Hematopoietic multipotent progenitor cell treated with erythropoietin and hydrocortisone succinate and interleukin-3 and kit ligand, for 4 days (in vitro differentiated cells): ENCODE results near the gene MRPL16.
"Not testable (repeated sequence)": the region's sequence is repeated elsewhere in the genome, so short reads cannot be mapped to it uniquely, and the experiment has no call there.

ENCODE experiments used
- DNase-seq: peaks from one replicate; pipeline ENCODE4 v3.0.0-alpha.2; 2015

MRPL16 gene

DNA sequence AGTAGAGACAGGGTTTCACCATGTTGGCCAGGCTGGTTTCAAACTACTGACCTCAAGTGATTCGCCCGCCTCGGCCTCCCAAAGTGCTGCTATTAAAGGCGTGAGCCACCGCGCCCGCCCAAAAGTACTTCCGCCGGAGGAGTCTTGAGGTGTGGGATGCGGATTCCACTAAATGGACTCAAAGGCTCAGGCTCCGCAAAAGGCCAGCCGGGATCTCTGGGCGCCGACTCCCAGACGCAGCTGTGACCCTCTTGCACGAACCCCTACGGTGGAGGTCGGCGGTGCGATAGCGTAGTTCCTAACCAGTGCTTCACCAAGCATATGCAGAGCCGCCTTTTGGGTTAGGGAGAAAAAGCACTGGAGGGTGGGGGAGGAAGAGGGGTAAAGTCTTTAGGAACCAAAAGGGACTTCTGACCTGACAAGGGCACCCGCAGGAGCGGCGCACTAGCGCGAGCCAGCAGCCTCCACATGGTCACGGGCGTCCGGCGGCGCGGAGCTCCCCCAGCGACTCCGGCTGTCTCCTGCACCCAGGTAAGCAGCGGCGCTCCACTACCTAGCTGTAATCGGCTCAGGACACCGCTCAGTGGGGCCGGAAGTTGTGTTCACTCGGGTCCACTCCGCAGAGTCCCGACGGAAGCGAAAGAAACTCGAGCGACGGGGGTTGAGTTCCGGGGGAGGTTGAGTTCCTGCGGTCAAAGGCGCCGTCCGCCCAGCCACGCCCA, at the start of gene MRPL16:
MRPL16 (minus strand) TSS at position 590 of the 722 bp plus-strand sequence; CDS start at position 470, 120 bp downstream.
- peak; percentile 96 for DNase-seq

DNA sequence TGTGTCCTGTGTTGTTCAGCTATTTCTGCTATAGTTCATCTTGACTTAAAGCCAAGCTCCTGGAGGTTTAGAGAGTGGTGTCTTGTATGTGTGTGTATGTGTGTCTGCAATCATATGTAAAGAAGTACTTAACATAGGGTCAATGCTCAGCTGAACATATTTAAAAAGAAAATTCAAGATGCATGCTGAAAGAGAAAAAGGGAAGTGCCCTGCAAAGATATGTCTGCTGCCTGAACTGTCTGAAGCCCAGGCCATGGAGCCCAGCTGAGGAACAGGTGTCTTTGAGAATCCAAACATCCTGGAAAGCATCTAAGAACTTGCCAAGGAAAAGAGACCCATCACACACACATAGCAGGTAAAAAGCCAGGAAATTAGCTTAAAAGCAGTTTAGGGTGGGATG, 49.1 kb upstream of the MRPL16 start:
- DNase-seq: peak; percentile 44

DNA sequence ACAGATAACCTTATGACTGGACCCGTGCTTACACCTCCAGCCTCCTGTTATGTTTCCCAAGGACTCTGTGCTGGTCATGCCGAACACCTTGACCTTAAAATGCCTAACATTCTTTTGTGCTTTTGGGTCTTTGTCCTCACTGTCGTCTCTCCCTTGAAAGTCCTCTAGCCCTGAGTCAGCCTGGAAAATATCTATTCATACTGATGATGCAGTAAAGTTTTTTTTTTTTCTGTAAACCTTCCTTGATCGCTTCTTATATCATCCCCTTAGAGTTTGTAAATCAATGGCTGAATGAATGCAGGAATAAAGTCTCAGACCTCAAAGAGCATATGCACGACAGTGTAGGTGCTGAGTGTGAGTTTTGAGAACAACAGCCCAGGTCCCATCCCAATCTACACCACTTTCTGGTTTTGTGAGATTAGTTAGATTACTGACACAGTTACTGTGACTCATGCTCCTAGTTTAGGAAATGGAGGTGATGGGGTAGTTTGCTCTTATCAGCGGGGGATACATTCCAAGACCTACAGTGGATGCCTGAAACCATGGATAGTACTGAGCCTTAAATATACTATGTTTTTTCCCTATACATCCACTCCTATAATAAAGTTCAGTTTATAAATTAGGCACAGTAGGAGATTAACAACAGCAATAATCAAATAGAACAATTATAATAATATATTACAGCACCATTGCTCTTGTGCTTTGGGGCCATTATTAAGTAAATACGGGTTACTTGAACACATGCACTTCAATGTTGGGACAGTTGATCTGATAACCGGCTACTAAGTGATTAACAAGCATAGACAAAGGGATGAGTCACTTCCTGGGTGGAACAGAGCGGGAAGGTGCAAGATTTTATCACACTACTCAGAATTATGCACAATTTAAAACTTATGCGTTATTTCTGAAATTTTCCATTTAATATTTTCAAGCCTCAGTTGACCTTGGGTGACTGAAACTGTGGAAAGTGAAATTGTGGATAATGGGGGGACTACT, 47.2 kb upstream of the MRPL16 start:
- peak; percentile 70 for DNase-seq

DNA sequence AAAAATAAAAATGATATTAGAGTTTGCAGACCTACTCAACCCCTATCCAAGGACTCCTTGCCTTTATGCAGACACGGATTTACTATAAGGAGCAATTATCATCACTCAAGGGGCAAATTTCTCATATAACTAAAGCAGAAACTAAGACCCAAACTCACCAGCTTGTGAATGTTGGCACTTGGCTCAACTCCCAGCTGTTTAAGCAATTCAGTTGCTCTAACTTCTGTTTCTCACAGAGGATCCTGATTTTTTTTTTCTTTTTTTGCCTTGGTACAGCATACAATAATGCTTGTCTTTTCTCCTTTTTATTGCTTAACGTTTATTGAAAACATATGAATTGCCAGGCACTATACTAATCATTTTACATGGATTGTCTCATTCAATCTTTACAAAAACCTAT, 44.3 kb upstream of the MRPL16 start:
- DNase-seq: peak; percentile 30

DNA sequence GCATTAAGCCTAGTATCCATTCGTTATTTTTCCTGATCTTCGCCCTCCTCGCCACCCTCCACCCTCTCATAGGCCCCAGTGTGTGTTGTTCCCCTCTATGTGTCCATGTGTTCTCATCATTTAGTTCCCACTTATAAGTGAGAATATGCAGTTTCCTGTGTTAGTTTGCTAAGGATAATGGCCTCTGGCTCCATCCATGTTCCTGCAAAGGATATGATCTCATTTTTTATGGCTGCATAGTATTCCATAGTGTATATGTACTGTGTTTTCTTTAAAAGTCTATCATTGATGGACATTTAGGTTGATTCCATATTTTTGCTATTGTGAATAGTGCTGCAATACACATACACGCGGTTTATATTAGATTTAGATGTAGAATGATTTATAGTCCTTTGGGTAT, 40.8 kb upstream of the MRPL16 start:
- DNase-seq: not testable (repeated sequence)

DNA sequence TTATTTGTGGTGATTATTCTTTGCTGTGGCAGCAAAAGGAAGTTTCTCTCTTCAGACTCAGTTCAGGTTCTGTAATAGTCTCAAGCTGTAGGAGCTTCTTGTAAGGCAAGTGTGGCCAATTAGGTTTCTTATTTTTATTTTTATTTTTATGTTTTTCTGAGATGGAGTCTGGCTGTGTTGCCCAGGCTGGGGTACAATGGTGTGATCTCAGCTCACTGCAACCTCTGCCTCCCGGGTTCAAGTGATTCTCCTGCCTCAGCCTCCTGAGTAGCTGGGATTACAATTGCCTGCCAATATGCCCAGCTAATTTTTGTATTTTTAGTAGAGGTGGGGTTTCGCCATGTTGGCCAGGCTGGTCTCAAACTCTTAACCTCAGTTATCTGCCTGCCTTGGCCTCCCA, 39.0 kb upstream of the MRPL16 start:
- not testable (repeated sequence) for DNase-seq

DNA sequence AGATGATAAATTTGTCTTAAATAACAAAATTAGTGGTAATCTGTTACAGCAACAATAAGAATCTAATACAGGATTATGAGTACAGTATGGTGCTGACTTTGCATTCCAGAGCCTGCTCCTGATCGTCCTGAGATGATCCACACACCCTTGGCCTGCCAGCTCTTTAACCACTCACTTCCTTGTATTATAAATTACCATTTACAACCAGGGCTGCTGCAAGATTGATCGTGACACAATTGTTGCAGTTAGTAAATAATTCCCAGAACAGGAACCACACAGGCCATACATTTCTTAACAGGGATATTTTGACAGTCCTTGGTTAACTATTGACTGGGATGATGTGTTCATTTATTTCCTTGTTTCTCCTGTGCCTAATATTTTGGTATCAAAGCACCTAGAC, 38.6 kb upstream of the MRPL16 start:
- no peak for DNase-seq

DNA sequence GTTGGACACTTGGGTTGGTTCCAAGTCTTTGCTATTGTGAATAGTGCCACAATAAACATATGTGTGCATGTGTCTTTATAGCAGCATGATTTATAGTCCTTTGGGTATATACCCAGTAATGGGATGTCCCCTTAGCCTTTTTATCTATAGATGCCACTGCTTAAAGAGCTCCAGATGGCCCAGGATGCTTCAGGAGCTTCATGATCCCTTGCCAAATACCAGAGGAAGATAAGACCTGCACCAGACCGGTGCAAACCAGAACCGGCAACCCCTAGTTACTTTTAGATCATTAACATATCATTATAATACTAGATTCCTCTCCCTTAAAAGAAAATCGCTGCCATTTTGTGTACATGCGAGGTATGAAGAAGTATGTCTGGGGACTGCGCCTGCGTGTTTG, 37.9 kb upstream of the MRPL16 start:
- not testable (repeated sequence) for DNase-seq

DNA sequence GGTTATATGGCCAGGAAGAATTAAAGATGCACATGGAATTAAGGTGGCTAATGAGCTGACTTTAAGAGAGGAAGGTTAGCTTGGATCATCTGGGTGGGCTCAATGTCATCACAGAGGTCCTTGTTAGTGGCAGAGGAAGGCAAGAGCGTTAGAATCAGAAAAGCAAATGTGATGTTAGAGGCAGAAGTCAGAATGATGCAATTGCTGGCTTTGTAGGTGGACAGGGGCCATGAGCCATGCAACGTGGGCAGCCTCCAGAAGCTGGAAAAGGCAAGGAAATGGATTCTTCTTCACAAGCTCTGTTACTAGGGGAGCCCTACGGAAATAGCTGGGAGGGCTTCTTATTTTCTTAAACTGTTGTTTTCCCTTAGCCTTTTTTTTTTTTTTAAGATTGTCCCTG, 37.0 kb upstream of the MRPL16 start:
- no peak for DNase-seq

DNA sequence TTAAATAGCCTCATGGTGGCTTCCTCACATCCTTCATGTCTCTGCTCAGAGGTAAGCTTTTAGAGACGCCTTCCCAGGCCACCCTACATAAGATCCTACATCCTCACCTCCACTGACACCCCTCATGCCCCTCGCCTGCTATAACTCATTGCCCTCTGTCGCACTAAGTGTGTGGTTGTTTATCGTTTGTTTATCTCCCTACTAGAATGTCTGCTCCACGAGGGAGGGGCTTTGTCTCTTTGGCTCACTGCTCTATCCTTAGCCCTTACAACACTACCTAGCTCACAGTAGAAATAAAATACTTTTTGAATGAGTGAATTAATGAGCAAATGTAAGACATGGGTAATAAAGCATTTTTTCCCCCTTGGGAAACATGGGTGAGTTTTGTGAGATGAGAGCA, 36.0 kb upstream of the MRPL16 start:
- DNase-seq: no peak

DNA sequence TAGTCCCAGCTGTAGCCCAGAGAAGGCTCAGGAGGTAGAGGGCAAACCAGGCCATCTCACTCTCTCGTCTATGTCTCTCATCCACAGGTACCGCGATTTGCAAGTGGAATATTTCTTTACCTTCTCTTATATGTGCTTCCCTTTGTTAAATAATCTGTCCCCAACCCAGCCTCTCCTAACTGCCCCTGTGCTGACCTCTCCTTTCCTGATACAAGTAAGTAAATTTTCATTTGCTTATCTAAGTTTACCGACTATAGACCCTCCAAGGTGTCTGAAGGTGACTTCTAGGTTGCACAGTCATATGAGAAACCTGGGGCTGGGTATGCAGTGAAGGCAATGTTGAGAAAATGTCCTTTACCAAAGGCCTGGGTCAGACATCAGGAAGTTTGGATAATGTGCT, 34.8 kb upstream of the MRPL16 start, which contains the start of gene CBLIF:
CBLIF (minus strand) TSS at position 101 of the 400 bp plus-strand sequence; CDS start at position 55, 46 bp downstream.
- no peak for DNase-seq

DNA sequence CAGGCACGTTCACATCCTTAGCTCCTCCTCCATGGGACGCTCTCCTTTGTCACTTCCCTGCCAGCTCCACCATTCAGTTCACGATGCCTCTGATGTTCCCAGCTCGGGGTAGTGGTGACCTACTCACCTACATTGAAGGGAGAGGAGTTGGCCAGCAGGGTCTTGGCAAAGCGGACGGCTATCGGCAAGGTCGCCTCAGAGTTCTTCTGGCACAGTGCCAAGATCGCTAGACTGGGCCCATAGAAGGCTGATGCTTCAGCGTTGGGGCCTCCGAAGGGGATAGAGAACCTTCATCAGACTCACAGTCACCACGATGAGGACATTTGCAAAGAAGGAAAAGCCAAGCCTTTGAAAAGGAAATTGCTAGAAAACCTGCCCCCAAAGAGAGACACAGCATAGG, 31.7 kb upstream of the MRPL16 start:
- no peak for DNase-seq

DNA sequence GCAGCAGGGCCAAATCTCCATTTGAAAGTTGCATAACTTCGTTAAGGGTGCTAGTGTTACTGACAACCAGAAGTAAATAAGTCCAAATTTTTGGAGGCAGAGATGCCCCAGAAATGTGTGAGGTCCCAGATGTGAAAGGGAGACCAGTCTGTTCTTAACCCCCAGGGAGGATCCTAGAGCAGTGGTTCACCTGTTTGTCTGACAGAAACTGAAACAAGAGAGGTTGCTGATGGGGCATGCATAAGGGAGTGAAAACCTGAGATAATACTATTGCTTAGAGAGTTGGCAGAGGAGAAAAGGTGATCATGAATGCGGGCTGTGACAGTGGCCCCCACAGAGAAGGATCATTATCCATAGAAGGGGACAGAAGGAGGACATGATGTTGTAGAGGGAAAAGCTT, 30.9 kb upstream of the MRPL16 start:
- no peak for DNase-seq

DNA sequence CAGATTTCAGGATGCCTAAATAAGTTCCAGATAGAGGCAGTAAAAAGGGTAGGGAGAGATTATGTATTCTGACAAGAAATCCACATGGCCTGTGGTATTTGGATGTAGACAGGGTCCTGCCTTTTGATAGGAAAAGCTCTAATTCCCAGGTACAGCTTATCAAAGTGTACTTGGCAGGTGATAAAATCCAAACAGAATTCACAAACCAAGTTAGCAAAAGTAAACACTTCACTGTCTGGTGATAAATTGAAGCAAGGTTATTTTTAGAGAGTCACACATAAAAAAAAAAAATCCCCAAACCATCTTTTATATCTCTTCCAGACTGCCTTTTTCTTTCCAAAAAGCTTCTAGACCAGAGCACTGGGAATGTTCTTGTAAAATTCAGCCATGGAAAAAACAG, 29.0 kb upstream of the MRPL16 start:
- DNase-seq: no peak

DNA sequence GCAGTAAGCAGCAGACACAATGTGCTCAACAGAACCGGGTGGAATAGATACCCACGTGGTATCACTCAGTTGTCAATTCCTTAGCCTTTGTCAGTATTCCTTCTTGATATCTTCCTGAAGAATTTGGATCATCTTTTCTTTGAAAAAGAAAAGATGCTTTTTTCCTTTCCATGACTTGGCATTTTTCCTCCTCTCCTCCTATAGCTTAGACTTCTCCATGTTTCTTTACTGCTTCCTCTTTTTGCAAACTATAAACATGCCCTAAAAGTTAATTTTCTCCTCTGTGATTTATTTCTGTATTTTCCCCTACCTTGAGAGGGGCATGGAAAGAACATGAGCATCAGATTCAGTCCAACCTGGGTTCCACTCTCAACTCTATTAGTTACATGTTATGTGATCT, 23.0 kb upstream of the MRPL16 start:
- no peak for DNase-seq

DNA sequence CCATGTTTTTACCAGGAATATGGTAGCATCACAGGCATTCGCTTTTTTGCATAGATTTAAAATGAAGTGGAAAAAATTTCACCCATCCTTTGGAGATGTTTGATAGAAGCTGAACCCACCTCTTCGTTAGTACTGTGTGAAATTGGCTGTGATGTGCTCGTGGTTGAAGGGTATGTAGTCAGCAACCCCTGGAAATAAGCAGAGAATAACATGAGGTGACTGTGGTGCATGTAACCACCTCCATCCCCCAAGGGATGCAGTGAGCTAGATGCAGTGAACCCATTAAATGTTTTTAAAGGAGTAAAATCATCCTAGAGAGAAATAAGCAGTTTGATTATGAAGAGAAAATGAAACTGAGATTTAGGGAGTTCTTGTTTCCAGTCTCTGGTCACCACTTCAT, 18.8 kb upstream of the MRPL16 start:
- DNase-seq: no peak

DNA sequence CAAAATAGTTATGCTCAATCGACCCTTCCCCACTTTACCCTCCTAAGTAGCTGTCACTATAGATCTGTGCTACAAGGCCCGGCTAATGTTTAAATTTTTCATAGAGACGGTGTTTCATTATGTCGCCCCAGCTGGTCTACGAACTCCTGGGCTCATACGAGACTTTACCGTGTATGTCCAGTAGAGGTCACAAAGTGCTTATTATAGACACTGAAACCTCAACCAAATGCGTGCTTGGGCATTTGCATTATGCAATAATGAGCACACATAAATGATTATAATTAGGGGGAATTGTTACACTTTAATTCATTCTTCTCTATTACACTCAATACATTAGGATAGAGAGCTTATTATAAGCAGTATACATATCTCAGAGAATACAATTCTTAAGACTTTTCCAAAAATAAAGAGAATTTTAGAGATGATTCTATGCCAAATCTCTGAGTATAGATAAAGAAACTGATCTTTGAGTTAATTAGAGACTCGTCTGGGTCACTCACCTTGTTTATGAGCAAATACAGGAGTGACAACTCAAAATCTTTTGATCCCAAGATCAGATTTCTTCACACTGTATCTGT, 12.5 kb upstream of the MRPL16 start:
- peak; percentile 93 for DNase-seq

DNA sequence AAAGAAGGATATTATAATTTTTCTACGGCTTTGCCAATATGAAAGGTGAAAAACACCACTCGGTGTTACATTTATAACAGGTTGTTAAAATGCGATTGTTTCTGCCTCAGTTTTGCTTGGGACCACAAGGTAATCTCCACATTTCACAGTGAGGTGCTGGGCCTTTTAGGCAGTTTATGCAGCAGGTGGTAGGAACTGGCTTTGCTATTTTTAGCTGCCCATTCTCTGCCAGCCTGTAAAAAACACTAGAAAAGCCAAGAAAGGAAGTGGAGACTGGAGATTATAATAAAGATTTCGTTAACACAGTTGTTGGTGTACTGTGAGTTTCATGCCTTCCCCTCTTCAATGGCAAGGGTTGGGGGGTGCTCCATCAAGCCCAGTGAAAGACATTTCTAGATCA, 8.0 kb upstream of the MRPL16 start:
- peak; percentile 72 for DNase-seq

DNA sequence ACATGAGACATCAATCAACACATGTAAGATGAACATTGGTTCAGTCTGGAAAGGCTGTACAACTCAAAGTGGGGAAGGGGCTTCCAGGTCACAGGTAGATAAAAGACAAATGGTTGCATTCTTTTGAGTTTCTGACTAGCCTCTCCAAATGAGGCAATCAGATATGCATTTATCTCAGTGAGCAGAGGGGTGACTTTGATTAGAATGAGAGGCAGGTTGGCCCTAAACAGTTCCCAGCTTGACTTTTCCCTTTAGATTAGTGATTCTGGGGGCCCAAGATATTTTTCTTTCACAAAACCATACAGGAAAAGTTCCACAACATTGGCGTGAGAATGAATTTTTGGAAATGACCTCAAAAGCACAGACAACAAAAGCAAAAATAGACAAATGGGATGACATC, 5.9 kb upstream of the MRPL16 start:
- DNase-seq: not testable (repeated sequence)

DNA sequence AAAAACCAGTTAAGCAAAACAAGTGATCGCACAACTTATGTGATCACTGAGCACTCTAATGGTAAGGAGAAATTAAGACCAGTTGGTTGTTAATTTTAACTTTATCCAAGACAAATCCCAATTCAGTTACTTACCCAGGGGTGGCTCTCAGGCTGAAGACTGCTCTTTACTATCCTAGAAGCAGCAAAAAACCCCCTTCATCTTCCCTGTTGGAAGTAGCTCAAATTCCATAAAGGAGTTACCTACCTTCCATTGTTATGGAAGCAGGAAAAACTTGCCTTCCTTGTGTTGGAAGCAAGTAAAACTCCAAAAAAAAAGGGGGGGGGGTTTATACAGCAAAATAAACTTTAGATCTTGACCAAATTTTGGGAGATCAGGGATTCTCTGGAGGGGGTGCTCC, 5.2 kb upstream of the MRPL16 start:
- no peak for DNase-seq

DNA sequence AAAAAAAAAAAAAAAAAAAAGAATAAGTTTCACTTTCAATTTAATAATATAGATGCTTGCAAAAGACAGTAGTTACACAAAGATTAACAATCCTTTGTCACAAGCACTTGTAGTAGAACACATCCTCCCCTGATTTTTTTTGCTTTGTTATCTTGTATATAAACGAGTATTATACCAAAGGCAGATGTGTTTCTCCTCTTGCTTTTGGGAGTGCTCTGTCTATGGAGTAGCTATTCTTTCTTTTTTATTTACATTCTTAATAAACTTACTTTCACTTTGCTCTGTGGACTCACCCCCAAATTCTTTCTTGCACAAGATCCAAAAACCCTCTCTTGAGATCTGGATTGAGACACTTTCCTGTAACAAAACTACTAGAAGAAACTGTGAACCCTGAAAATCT, 3.4 kb upstream of the MRPL16 start:
- peak; percentile 40 for DNase-seq

DNA sequence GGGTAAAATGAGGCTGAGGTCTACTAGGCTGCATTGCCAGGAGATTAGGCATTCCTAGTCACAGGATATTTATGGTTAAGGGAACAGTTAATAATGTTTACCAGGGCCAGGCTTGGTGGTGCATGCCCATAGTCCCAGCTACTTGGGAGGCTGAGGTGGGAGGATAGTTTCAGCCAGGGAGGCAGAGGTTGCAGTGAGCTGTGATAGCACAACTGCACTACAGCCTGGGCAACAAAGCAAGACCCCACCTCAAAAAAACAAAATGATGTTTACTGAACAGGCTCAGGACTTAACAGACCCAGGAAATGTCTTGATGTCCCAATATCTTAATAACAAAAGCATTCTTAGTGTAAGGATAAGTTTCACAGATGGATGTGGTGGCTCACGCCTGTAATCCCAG, 2.8 kb upstream of the MRPL16 start:
- no peak for DNase-seq

DNA sequence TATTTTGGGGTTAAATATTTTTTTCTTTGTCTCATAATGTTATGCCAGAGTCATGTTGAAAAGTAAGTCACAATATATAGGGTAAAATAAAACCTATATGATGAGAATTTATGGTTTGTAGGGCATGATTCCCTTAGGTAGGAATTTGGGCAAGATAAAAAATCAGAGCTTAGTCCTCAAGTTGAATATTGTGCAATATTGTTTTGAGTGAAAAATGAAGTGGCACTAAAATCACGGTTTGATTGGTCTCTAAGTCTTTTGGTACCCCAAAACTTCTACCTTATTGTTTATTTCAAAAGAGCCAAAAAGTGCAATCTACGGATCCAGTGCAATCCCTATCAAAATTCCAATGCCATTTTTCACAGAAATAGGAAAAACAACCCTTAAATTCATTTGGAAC, 1.6 kb upstream of the MRPL16 start:
- no peak for DNase-seq

DNA sequence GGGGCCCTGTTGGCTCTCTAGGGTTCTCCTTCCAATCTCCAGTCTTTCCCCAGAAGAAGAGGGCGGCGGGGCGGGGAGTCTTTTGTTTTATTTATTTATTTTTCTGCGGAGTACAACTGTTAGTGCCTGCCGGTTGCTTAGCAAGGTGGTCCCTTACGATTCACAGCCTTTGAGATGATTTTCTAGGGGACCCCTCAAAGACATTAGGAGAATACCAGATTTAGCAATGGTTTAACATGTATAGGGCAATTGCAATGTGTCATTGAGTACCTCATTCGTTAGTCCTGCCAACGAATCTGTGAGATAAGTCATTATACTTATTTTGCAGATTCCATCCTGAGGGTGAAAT, 307 bp upstream of the MRPL16 start:
- DNase-seq: no peak
